Measurements from ENCODE around the gene CYP27C1. TPM values are rescaled to one million over a fixed set of nuclear protein-coding genes. Genes with fewer than 3 reads are reported as not detected.

Gene CYP27C1
- total RNA-seq, 2 experiments from 2014 or later, result not detected

- ChIA-PET CTCF (interaction anchor here (1.2 kb wide), 1 partner anchor 12 kb away, joined by 4 read pairs; no protein-coding TSS in a partner anchor), POLR2A (no interaction called here)
- peak; percentile 25 for DNase-seq
- Mint-ChIP-seq H3K36me3 (ENCODE audit: low read depth) (no peaks in the 10 kb centered on the region), H3K27ac (no peak overlapping the region), H3K4me3 (no peak overlapping the region), H3K27me3 (ENCODE audit: low read depth) (peaks cover 25% of the 10 kb centered on the region), H3K9me3 (ENCODE audit: insufficient read depth) (no peaks in the 10 kb centered on the region), H3K4me1 (ENCODE audit: low read depth) (peaks cover 9% of the 10 kb centered on the region)
- no peak for ATAC-seq
These were observed 35.0 kb downstream of the CYP27C1 start for GRCh38 chr2:127185093-127185492.

GRCh38 chr2:127183771-127184170, 36.3 kb downstream of the CYP27C1 start:
- ATAC-seq (no peak), DNase-seq (no peak)
- Mint-ChIP-seq H3K27ac (no peak overlapping the region), H3K36me3 (ENCODE audit: low read depth) (no peaks in the 10 kb centered on the region), H3K9me3 (ENCODE audit: insufficient read depth) (no peaks in the 10 kb centered on the region), H3K27me3 (ENCODE audit: low read depth) (peaks cover 25% of the 10 kb centered on the region), H3K4me3 (no peak overlapping the region), H3K4me1 (ENCODE audit: low read depth) (peaks cover 9% of the 10 kb centered on the region)
- ChIA-PET POLR2A (no interaction called here), CTCF (no interaction called here)

- H3K9me3 Mint-ChIP-seq (ENCODE audit: insufficient read depth), result no peaks in the 10 kb centered on the region
- no peak for DNase-seq
- POLR2A ChIA-PET, result no interaction called here
- ATAC-seq, result no peak
- CTCF ChIA-PET, result no interaction called here
- H3K27ac Mint-ChIP-seq, result no peak overlapping the region
- no peak overlapping the region for H3K4me3 Mint-ChIP-seq
- peaks cover 9% of the 10 kb centered on the region for H3K4me1 Mint-ChIP-seq (ENCODE audit: low read depth)
- H3K27me3 Mint-ChIP-seq (ENCODE audit: low read depth), result peaks cover 25% of the 10 kb centered on the region
- H3K36me3 Mint-ChIP-seq (ENCODE audit: low read depth), result no peaks in the 10 kb centered on the region
These were observed 37.3 kb downstream of the CYP27C1 start for GRCh38 chr2:127182626-127183458.

GRCh38 chr2:127181851-127182250, 38.2 kb downstream of the CYP27C1 start:
- ChIA-PET CTCF (no interaction called here), POLR2A (no interaction called here)
- peaks cover 9% of the 10 kb centered on the region for H3K4me1 Mint-ChIP-seq (ENCODE audit: low read depth)
- no peak for ATAC-seq
- H3K36me3 Mint-ChIP-seq (ENCODE audit: low read depth), result no peaks in the 10 kb centered on the region
- DNase-seq, result no peak
- no peak overlapping the region for H3K4me3 Mint-ChIP-seq
- H3K9me3 Mint-ChIP-seq (ENCODE audit: insufficient read depth), result no peaks in the 10 kb centered on the region
- H3K27me3 Mint-ChIP-seq (ENCODE audit: low read depth), result peaks cover 19% of the 10 kb centered on the region
- H3K27ac Mint-ChIP-seq, result no peak overlapping the region

DNA sequence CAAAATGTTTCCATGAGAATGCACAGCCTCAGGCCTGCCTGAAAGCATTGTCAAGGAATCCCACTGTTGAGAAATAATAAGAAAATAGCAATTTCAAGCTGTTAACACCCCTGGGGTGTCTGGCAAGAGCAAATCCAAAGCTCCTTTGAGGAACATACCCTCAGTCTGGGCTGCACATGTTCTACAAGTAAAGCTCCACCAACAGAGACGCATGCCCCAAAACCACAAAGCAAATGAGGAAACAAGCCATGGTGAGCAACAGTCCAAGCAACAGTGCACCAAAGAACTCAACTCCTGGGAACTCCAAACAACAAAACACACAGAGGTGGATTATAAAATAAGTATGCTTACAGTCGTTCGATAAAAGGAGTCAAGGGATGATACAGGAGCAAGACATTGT, 40.3 kb downstream of the CYP27C1 start:
- Mint-ChIP-seq H3K9me3 (ENCODE audit: insufficient read depth) (no peaks in the 10 kb centered on the region), H3K27me3 (ENCODE audit: low read depth) (peaks cover 15% of the 10 kb centered on the region), H3K27ac (no peak overlapping the region), H3K4me1 (ENCODE audit: low read depth) (peaks cover 4% of the 10 kb centered on the region), H3K36me3 (ENCODE audit: low read depth) (no peaks in the 10 kb centered on the region), H3K4me3 (no peak overlapping the region)
- DNase-seq (no peak), ATAC-seq (no peak)
- POLR2A ChIA-PET, result no interaction called here
- CTCF ChIA-PET, result no interaction called here

DNA sequence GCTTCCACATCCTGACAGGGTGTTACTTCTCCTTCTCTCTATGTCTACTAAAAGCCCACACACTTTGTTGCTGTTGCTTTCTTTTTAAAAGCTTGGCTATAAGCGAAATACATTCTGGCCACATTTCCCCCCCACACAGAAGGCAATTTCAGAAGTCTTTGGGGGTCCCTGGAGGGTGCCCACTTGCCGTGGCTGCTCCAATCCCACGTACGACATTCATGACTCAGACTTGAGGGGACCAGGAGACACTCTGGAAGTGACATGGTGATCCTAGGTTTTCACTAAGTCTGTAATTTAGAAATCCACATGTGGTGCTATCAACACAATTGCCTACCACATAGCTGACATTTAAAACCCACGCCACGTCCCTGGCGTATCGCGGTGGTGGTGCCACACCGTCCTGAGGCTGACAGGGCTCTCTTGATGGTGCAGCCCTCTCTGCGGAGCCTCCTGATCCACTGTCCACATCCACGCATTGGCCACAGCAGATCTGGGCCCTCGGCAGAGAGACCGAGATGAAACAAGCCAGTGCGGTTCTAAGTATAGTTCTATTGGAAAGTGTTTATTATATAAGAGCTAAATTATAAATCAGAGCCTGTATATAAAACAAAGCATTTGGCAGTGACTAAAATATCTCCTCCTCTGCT, 42.4 kb downstream of the CYP27C1 start:
- ChIA-PET POLR2A (no interaction called here), CTCF (no interaction called here)
- H3K4me1 Mint-ChIP-seq (ENCODE audit: low read depth), result no peaks in the 10 kb centered on the region
- H3K9me3 Mint-ChIP-seq (ENCODE audit: insufficient read depth), result no peaks in the 10 kb centered on the region
- H3K36me3 Mint-ChIP-seq (ENCODE audit: low read depth), result no peaks in the 10 kb centered on the region
- H3K4me3 Mint-ChIP-seq, result no peak overlapping the region
- peaks cover 10% of the 10 kb centered on the region for H3K27me3 Mint-ChIP-seq (ENCODE audit: low read depth)
- ATAC-seq, result no peak
- H3K27ac Mint-ChIP-seq, result no peak overlapping the region
- no peak for DNase-seq

DNA sequence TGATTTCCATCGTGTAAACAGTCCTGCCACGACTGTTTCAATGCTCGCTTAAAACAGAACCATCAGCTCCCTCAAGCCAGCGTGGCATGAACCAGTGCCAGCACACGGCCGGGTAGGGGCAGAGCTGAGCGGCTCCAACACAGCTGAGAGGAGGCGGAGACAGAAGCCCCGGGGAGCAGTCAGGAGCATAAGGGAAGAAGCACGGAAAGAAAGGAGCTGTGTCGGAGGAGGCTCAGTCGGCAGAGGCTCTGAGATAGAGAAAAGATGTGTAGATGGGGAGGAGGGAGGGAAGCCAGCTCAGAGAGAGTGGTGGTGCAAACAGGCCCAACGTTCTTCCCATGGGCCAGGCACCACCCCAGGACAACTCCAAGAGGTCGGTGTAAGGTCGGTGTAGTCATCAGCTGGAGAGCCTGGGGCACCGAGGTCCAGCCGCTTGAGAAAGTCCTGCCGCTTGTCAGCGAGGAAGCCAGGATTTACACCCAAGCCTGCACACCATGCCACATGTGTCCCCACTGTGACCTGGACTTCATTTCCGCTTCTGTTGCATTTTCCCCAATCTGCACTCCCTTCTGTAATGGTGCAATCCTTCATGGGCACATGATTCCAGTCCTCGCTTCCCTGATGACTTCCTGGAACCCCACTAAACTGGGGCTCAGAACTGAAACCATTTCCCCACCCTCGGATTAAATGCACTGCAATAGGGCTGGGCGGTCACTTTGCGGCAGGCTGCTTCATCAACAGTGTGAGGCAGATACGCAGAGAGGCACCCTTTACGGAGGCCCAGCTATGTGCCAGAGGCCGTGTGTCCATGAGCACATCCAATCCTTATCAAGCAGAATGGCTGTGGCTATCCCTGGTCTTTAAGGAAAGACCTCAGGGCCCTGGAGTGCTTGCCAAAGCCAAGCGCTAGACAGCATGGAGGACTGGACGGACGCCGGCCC, 43.5 kb downstream of the CYP27C1 start:
- Mint-ChIP-seq H3K27me3 (ENCODE audit: low read depth) (peaks cover 10% of the 10 kb centered on the region), H3K9me3 (ENCODE audit: insufficient read depth) (no peaks in the 10 kb centered on the region), H3K4me3 (no peak overlapping the region), H3K4me1 (ENCODE audit: low read depth) (no peaks in the 10 kb centered on the region), H3K27ac (no peak overlapping the region), H3K36me3 (ENCODE audit: low read depth) (no peaks in the 10 kb centered on the region)
- no peak for DNase-seq
- POLR2A ChIA-PET, result no interaction called here
- ATAC-seq, result no peak
- CTCF ChIA-PET, result no interaction called here

DNA sequence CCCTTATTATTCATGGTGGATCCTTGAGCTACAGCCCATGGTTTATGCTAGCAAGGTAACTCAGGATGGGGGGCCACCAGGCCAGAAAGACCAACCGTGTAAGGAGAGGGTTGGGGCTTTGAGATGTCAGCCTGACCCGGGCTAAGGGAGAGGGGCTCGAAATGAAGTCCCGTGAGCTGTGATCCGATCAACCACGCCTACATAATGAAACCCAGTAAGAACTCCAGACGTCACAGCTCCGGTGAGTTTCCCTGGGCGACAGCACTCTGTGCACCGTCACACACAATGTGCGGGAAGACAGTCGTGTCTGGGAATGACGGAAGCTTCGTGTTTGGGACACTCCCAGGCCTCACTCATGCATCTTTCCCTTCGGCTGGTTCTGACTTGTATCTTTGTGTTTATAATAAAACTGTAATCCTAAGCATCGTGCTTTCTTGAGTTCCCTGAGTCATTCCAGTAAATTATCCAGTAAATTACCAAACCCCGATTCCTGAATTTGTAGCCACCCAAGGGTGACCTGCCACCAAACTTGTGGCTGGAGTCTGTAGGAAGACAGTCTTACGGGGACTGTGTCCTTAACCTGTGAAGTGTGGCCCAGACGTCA, 44.2 kb downstream of the CYP27C1 start:
- H3K36me3 Mint-ChIP-seq (ENCODE audit: low read depth), result no peaks in the 10 kb centered on the region
- H3K27me3 Mint-ChIP-seq (ENCODE audit: low read depth), result peaks cover 8% of the 10 kb centered on the region
- no peaks in the 10 kb centered on the region for H3K9me3 Mint-ChIP-seq (ENCODE audit: insufficient read depth)
- no peak for DNase-seq
- no peaks in the 10 kb centered on the region for H3K4me1 Mint-ChIP-seq (ENCODE audit: low read depth)
- H3K4me3 Mint-ChIP-seq, result no peak overlapping the region
- ChIA-PET CTCF (no interaction called here), POLR2A (no interaction called here)
- ATAC-seq, result no peak
- no peak overlapping the region for H3K27ac Mint-ChIP-seq

- no peaks in the 10 kb centered on the region for H3K4me1 Mint-ChIP-seq (ENCODE audit: low read depth)
- no peak overlapping the region for H3K4me3 Mint-ChIP-seq
- H3K36me3 Mint-ChIP-seq (ENCODE audit: low read depth), result no peaks in the 10 kb centered on the region
- H3K9me3 Mint-ChIP-seq (ENCODE audit: insufficient read depth), result no peaks in the 10 kb centered on the region
- ATAC-seq (no peak), DNase-seq (no peak)
- peaks cover 4% of the 10 kb centered on the region for H3K27me3 Mint-ChIP-seq (ENCODE audit: low read depth)
- ChIA-PET CTCF (no interaction called here), POLR2A (no interaction called here)
- H3K27ac Mint-ChIP-seq, result no peak overlapping the region
These were observed 44.9 kb downstream of the CYP27C1 start for GRCh38 chr2:127175041-127175721.

DNA sequence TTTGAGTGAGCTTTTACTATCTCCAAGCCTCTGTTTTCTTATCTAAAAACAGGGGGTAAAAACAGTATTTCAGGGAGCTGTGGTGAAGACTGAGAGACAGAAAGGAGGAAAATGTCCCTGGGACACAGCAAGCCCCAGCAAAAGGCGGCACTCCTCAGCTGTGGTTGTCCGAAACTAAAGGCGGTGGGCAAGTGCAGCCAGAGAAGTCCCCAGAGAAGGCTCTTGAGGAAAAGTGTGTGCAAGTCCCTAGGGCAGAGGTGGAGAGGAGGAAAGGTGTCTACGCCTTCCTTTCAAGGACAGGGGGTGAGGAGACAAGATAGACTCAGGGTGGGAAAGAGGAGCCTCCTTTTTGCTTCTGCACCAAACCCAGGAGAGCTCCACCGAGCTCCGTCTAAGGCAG, 45.5 kb downstream of the CYP27C1 start:
- H3K27ac Mint-ChIP-seq, result no peak overlapping the region
- H3K36me3 Mint-ChIP-seq (ENCODE audit: low read depth), result no peaks in the 10 kb centered on the region
- ATAC-seq, result no peak
- H3K27me3 Mint-ChIP-seq (ENCODE audit: low read depth), result no peaks in the 10 kb centered on the region
- POLR2A ChIA-PET, result no interaction called here
- CTCF ChIA-PET, result no interaction called here
- H3K4me1 Mint-ChIP-seq (ENCODE audit: low read depth), result no peaks in the 10 kb centered on the region
- H3K9me3 Mint-ChIP-seq (ENCODE audit: insufficient read depth), result no peaks in the 10 kb centered on the region
- H3K4me3 Mint-ChIP-seq, result no peak overlapping the region
- no peak for DNase-seq

GRCh38 chr2:127174136-127174535, 46.0 kb downstream of the CYP27C1 start:
- no peaks in the 10 kb centered on the region for H3K4me1 Mint-ChIP-seq (ENCODE audit: low read depth)
- no peak overlapping the region for H3K4me3 Mint-ChIP-seq
- H3K27me3 Mint-ChIP-seq (ENCODE audit: low read depth), result no peaks in the 10 kb centered on the region
- no peaks in the 10 kb centered on the region for H3K36me3 Mint-ChIP-seq (ENCODE audit: low read depth)
- DNase-seq (no peak), ATAC-seq (no peak)
- CTCF ChIA-PET, result interaction anchor here (1.9 kb wide), 1 partner anchor 107 kb away, joined by 8 read pairs; no protein-coding TSS in a partner anchor
- no peak overlapping the region for H3K27ac Mint-ChIP-seq
- POLR2A ChIA-PET, result no interaction called here
- no peaks in the 10 kb centered on the region for H3K9me3 Mint-ChIP-seq (ENCODE audit: insufficient read depth)

Data from activated CD8-positive, alpha-beta T cell treated with anti-CD3 and anti-CD28 coated beads, Interleukin-2, amount 10 ng/mL, durations not matched to agents 7 days and 5 days (primary cell).